ENCODE measurements around the gene SBK3.

The SBK3 gene

GRCh38 chr19:55527197-55528029 is 17.9 kb downstream of the SBK3 start:
- Histone ChIP-seq H3K9ac (ENCODE audit: low read length) (no peak overlapping the region), H3K4me3 (ENCODE audit: low read length) (no peak overlapping the region), H3K4me1 (ENCODE audit: control insufficient read depth, insufficient read depth, low read length) (peaks cover 6% of the 10 kb centered on the region), H3K27me3 (replicated peaks; ENCODE audit: control insufficient read depth, insufficient read depth, low read length) (peaks cover 13% of the 10 kb centered on the region), H3K9me3 (ENCODE audit: control insufficient read depth, low read length) (no peaks in the 10 kb centered on the region), H3K36me3 (ENCODE audit: control insufficient read depth, insufficient read depth, low read length, severe bottlenecking) (no peaks in the 10 kb centered on the region)
- DNase-seq (ENCODE audit: low read depth) = no peak

GRCh38 chr19:55526216-55527196 is 18.8 kb downstream of the SBK3 start:
- Histone ChIP-seq H3K4me1 (ENCODE audit: control insufficient read depth, insufficient read depth, low read length) (peaks cover 14% of the 10 kb centered on the region), H3K27me3 (replicated peaks; ENCODE audit: control insufficient read depth, insufficient read depth, low read length) (peaks cover 13% of the 10 kb centered on the region), H3K36me3 (ENCODE audit: control insufficient read depth, insufficient read depth, low read length, severe bottlenecking) (no peaks in the 10 kb centered on the region), H3K9ac (ENCODE audit: low read length) (no peak overlapping the region), H3K4me3 (ENCODE audit: low read length) (no peak overlapping the region), H3K9me3 (ENCODE audit: control insufficient read depth, low read length) (no peaks in the 10 kb centered on the region)
- DNase-seq (ENCODE audit: low read depth) = peak; percentile 18

- peaks cover 13% of the 10 kb centered on the region for H3K27me3 ChIP-seq (replicated peaks; ENCODE audit: control insufficient read depth, insufficient read depth, low read length)
- H3K9me3 ChIP-seq (ENCODE audit: control insufficient read depth, low read length) = no peaks in the 10 kb centered on the region
- H3K4me3 ChIP-seq (ENCODE audit: low read length) = no peak overlapping the region
- no peak for DNase-seq (ENCODE audit: low read depth)
- H3K36me3 ChIP-seq (ENCODE audit: control insufficient read depth, insufficient read depth, low read length, severe bottlenecking) = no peaks in the 10 kb centered on the region
- H3K9ac ChIP-seq (ENCODE audit: low read length) = no peak overlapping the region
- peaks cover 16% of the 10 kb centered on the region for H3K4me1 ChIP-seq (ENCODE audit: control insufficient read depth, insufficient read depth, low read length)
Measured at GRCh38 chr19:55525289-55526101, 19.8 kb downstream of the SBK3 start.

- H3K4me3 ChIP-seq (ENCODE audit: low read length) = no peak overlapping the region
- H3K27me3 ChIP-seq (replicated peaks; ENCODE audit: control insufficient read depth, insufficient read depth, low read length) = no peaks in the 10 kb centered on the region
- no peak overlapping the region for H3K9ac ChIP-seq (ENCODE audit: low read length)
- no peaks in the 10 kb centered on the region for H3K36me3 ChIP-seq (ENCODE audit: control insufficient read depth, insufficient read depth, low read length, severe bottlenecking)
- peaks cover 10% of the 10 kb centered on the region for H3K4me1 ChIP-seq (ENCODE audit: control insufficient read depth, insufficient read depth, low read length)
- DNase-seq (ENCODE audit: low read depth) = no peak
- no peaks in the 10 kb centered on the region for H3K9me3 ChIP-seq (ENCODE audit: control insufficient read depth, low read length)
Measured at GRCh38 chr19:55520691-55521292, 24.6 kb downstream of the SBK3 start.

- Histone ChIP-seq H3K9ac (ENCODE audit: low read length) (no peak overlapping the region), H3K4me3 (ENCODE audit: low read length) (no peak overlapping the region), H3K36me3 (ENCODE audit: control insufficient read depth, insufficient read depth, low read length, severe bottlenecking) (peaks cover 3% of the 10 kb centered on the region), H3K9me3 (ENCODE audit: control insufficient read depth, low read length) (no peaks in the 10 kb centered on the region), H3K27me3 (replicated peaks; ENCODE audit: control insufficient read depth, insufficient read depth, low read length) (no peaks in the 10 kb centered on the region), H3K4me1 (ENCODE audit: control insufficient read depth, insufficient read depth, low read length) (peaks cover 10% of the 10 kb centered on the region)
- peak; percentile 32 for DNase-seq (ENCODE audit: low read depth)
Measured at GRCh38 chr19:55519451-55520311, 25.7 kb downstream of the SBK3 start.

- Histone ChIP-seq H3K9me3 (ENCODE audit: control insufficient read depth, low read length) (no peaks in the 10 kb centered on the region), H3K4me3 (ENCODE audit: low read length) (peak overlapping the region; percentile 62)
- DNase-seq (ENCODE audit: low read depth) = peak; percentile 98
Measured at GRCh38 chr19:55516878-55517620, 28.3 kb downstream of the SBK3 start.

GRCh38 chr19:55508120-55508519 is 37.2 kb downstream of the SBK3 start:
- Histone ChIP-seq H3K9ac (ENCODE audit: low read length) (no peak overlapping the region), H3K9me3 (ENCODE audit: control insufficient read depth, low read length) (no peaks in the 10 kb centered on the region), H3K4me1 (ENCODE audit: control insufficient read depth, insufficient read depth, low read length) (peaks cover 3% of the 10 kb centered on the region), H3K27me3 (replicated peaks; ENCODE audit: control insufficient read depth, insufficient read depth, low read length) (no peaks in the 10 kb centered on the region), H3K4me3 (ENCODE audit: low read length) (no peak overlapping the region), H3K36me3 (ENCODE audit: control insufficient read depth, insufficient read depth, low read length, severe bottlenecking) (peaks cover 4% of the 10 kb centered on the region)
- DNase-seq (ENCODE audit: low read depth) = no peak

More at GRCh38 chr19:55516878-55517620, 28.3 kb downstream of the SBK3 start:
- H3K4me1 ChIP-seq (ENCODE audit: control insufficient read depth, insufficient read depth, low read length) = peaks cover 7% of the 10 kb centered on the region
- no peaks in the 10 kb centered on the region for H3K27me3 ChIP-seq (replicated peaks; ENCODE audit: control insufficient read depth, insufficient read depth, low read length)
- H3K9ac ChIP-seq (ENCODE audit: low read length) = peak overlapping the region; percentile 79
- peaks cover 15% of the 10 kb centered on the region for H3K36me3 ChIP-seq (ENCODE audit: control insufficient read depth, insufficient read depth, low read length, severe bottlenecking)

GRCh38 chr19:55504981-55505380 is 40.4 kb downstream of the SBK3 start:
- H3K9me3 ChIP-seq (ENCODE audit: control insufficient read depth, low read length) = no peaks in the 10 kb centered on the region
- no peak overlapping the region for H3K4me3 ChIP-seq (ENCODE audit: low read length)
- H3K27me3 ChIP-seq (replicated peaks; ENCODE audit: control insufficient read depth, insufficient read depth, low read length) = no peaks in the 10 kb centered on the region
- DNase-seq (ENCODE audit: low read depth) = no peak
- H3K36me3 ChIP-seq (ENCODE audit: control insufficient read depth, insufficient read depth, low read length, severe bottlenecking) = peaks cover 17% of the 10 kb centered on the region
- H3K4me1 ChIP-seq (ENCODE audit: control insufficient read depth, insufficient read depth, low read length) = peaks cover 3% of the 10 kb centered on the region
- H3K9ac ChIP-seq (ENCODE audit: low read length) = no peak overlapping the region

GRCh38 chr19:55504252-55504603 is 41.1 kb downstream of the SBK3 start:
- Histone ChIP-seq H3K36me3 (ENCODE audit: control insufficient read depth, insufficient read depth, low read length, severe bottlenecking) (peaks cover 21% of the 10 kb centered on the region), H3K9me3 (ENCODE audit: control insufficient read depth, low read length) (no peaks in the 10 kb centered on the region), H3K27me3 (replicated peaks; ENCODE audit: control insufficient read depth, insufficient read depth, low read length) (no peaks in the 10 kb centered on the region), H3K9ac (ENCODE audit: low read length) (no peak overlapping the region), H3K4me3 (ENCODE audit: low read length) (peak overlapping the region; percentile 83), H3K4me1 (ENCODE audit: control insufficient read depth, insufficient read depth, low read length) (peaks cover 3% of the 10 kb centered on the region)
- no peak for DNase-seq (ENCODE audit: low read depth)

Measured in adipocyte (in vitro differentiated cells).